HepG2 (cell line): ENCODE data around the gene CELF4. TPM values are rescaled to one million over a fixed set of nuclear protein-coding genes. Genes with fewer than 3 reads are reported as not detected.

Experiments
- ATAC-seq: fragments of 200-7000 bp; cut with Tn5 transposase; 3 replicates; pipeline ENCODE4 v1.9.1; 2020; ENCODE audit warnings: mild to moderate bottlenecking, moderate library complexity
- BruUV-seq: library from RNA; stranded (reverse); fragments of 400-500 nt; replicated peaks from 2 replicates; lab custom pipeline; 2021; lab: Mats Ljungman, UMichigan
- CTCF ChIA-PET: fragments of 300-600 bp; formaldehyde crosslinking; extraction: SDS; loops from one replicate; lab custom pipeline; 2021; ENCODE audit warnings: low total read pairs, inconsistent platforms, low intra/inter-chr PET ratio; lab: Yijun Ruan, JAX
- POLR2A ChIA-PET: fragments of 350-600 bp; sonication (Branson Sonifier 250); formaldehyde crosslinking; loops from one replicate; lab custom pipeline; 2020; ENCODE audit warnings: antibody characterized with exemption, inconsistent platforms; lab: Yijun Ruan, JAX
- DNase-seq: peaks from one replicate; pipeline ENCODE4 v3.0.0-alpha.2; 2015; ENCODE audit warnings: low spot score
- FAIRE-seq: peaks from 3 replicates; lab custom pipeline; 2011; peaks lifted over from hg19 to GRCh38; lab: Jason Lieb, UNC
- H2AFZ ChIP-seq: one replicate; pipeline ENCODE4 v1.6.1; 2011; ENCODE audit warnings: low read length, inconsistent platforms
- H3K27ac ChIP-seq: fragments of 300-600 bp; 3 replicates; pipeline ENCODE4 v1.8.0; 2011; ENCODE audit warnings: mixed run types, mild to moderate bottlenecking, mixed read lengths, low read length, inconsistent platforms; ENCODE audit not compliant: insufficient read depth; ENCODE audit errors: extremely low read length
- H3K27me3 ChIP-seq, 2 experiments: fragments of 200-600 bp in 1 of 2; 2 replicates in 1 of 2; 3 replicates in 1 of 2; pipeline versions ENCODE4 v1.6.0 to v1.8.0; 2011; ENCODE audit warnings: low read length in 2 of 2, mild to moderate bottlenecking in 2 of 2, moderate library complexity in 2 of 2, inconsistent platforms in 1 of 2; ENCODE audit not compliant: insufficient read depth in 2 of 2, control insufficient read depth in 1 of 2
- H3K36me3 ChIP-seq, 2 experiments: fragments of 200-600 bp in 1 of 2; replicated peaks in 1 of 2; 2 replicates in 1 of 2; 3 replicates in 1 of 2; pipeline versions ENCODE4 v1.5.1 to v1.8.0; 2011; ENCODE audit warnings: low read length in 2 of 2, inconsistent platforms in 1 of 2; ENCODE audit not compliant: insufficient read depth in 2 of 2, control insufficient read depth in 1 of 2
- H3K4me1 ChIP-seq: 2 replicates; pipeline ENCODE4 v1.5.1; 2012; ENCODE audit warnings: low read length, inconsistent platforms; ENCODE audit not compliant: insufficient read depth
- H3K4me2 ChIP-seq: 2 replicates; pipeline ENCODE4 v1.6.0; 2011; ENCODE audit warnings: low read depth, low read length, inconsistent platforms
- H3K4me3 ChIP-seq, 3 experiments: fragments of 200-600 bp in 1 of 3; sonication (generic), shearing (Covaris generic) in 1 of 3; replicated peaks in 1 of 3; 2 replicates each; pipeline ENCODE4 v1.5.1; 2011 to 2016; ENCODE audit warnings: low read length in 3 of 3, inconsistent platforms in 2 of 3, low read depth in 2 of 3, mild to moderate bottlenecking in 2 of 3, control low read depth in 1 of 3, mixed read lengths in 1 of 3; ENCODE audit not compliant: insufficient read depth in 1 of 3
- H3K79me2 ChIP-seq: one replicate; pipeline ENCODE4 v1.6.1; 2011; ENCODE audit warnings: low read length, inconsistent platforms; ENCODE audit not compliant: insufficient read depth
- H3K9ac ChIP-seq: 2 replicates; pipeline ENCODE4 v1.6.0; 2011; ENCODE audit warnings: mild to moderate bottlenecking, low read depth, low read length, inconsistent platforms; ENCODE audit not compliant: insufficient read depth
- H3K9me3 ChIP-seq: 2 replicates; pipeline ENCODE4 v1.5.1; 2012; ENCODE audit warnings: mild to moderate bottlenecking, low read length
- H4K20me1 ChIP-seq: 2 replicates; pipeline ENCODE4 v1.6.0; 2011; ENCODE audit warnings: inconsistent platforms, mild to moderate bottlenecking, low read length, moderate library complexity; ENCODE audit not compliant: insufficient read depth
- ATF7-NPFF ChIP-seq: sonication (generic); formaldehyde crosslinking; IDR thresholded peaks from 2 replicates; pipeline ENCODE4 v1.8.1; 2023; ENCODE audit warnings: mild to moderate bottlenecking, low read depth, missing genetic modification reagents, moderate library complexity
- BCL6 ChIP-seq: IDR thresholded peaks from 2 replicates; pipeline ENCODE4 v1.6.1; 2016; ENCODE audit warnings: missing genetic modification reagents, missing compliant biosample characterization
- KDM1A ChIP-seq: IDR thresholded peaks from 2 replicates; pipeline ENCODE4 v1.6.1; 2016; ENCODE audit warnings: missing compliant biosample characterization
- LRRFIP1 ChIP-seq: sonication (generic); formaldehyde crosslinking; conservative IDR thresholded peaks from 2 replicates; pipeline ENCODE4 v1.4.0; 2020; ENCODE audit warnings: missing genetic modification reagents
- STAT6 ChIP-seq: sonication (generic); formaldehyde crosslinking; IDR thresholded peaks from 2 replicates; pipeline ENCODE4 v1.4.0; 2020; ENCODE audit warnings: missing genetic modification reagents, mild to moderate bottlenecking, borderline replicate concordance
- TARDBP ChIP-seq: sonication (generic); formaldehyde crosslinking; IDR thresholded peaks from 2 replicates; pipeline ENCODE4 v1.8.0; 2022; ENCODE audit warnings: mild to moderate bottlenecking, missing genetic modification reagents
- TCF7 ChIP-seq: sonication (generic); IDR thresholded peaks from 2 replicates; pipeline ENCODE4 v1.6.1; 2016; ENCODE audit warnings: antibody characterized with exemption, low read depth
- TFE3 ChIP-seq: IDR thresholded peaks from 2 replicates; pipeline ENCODE4 v1.6.1; 2016
- ZFP82 ChIP-seq: sonication (generic); formaldehyde crosslinking; IDR thresholded peaks from 2 replicates; pipeline ENCODE4 v1.5.1; 2020; ENCODE audit warnings: mild to moderate bottlenecking, missing genetic modification reagents, borderline replicate concordance
- ZMYM2 ChIP-seq: sonication (generic); formaldehyde crosslinking; IDR thresholded peaks from 2 replicates; pipeline ENCODE4 v1.8.0; 2022; ENCODE audit warnings: mild to moderate bottlenecking, missing genetic modification reagents
- ZNF232 ChIP-seq: sonication (generic); formaldehyde crosslinking; IDR thresholded peaks from 2 replicates; pipeline ENCODE4 v1.4.0; 2020; ENCODE audit warnings: missing genetic modification reagents, borderline replicate concordance
- ZSCAN9 ChIP-seq: IDR thresholded peaks from 2 replicates; pipeline ENCODE4 v1.6.1; 2016; ENCODE audit warnings: borderline replicate concordance
- WGBS: methylation state at CpG from one replicate; pipeline ENCODE4 v1.1.6; 2017; ENCODE audit warnings: low lambda C conversion rate; 5-methylcytosine and 5-hydroxymethylcytosine counted together
- in situ Hi-C: cut with HindIII; loops from 2 replicates; pipeline ENCODE4 v1.10.0; 2017; ENCODE audit warnings: low pct_unique_long_range_greater_than_20kb; ENCODE audit not compliant: extremely low pct_ligation_motif_present
- intact Hi-C: fragments of 100-400 bp; cut with micrococcal nuclease; formaldehyde crosslinking; loops from one replicate; pipeline ENCODE4 v1.10.0; 2022; ENCODE audit not compliant: unreplicated experiment
- polyA plus RNA-seq, 8 experiments: library from polyadenylated mRNA; depleted of rRNA in 3 of 8; stranded (reverse) in 7 of 8; unstranded in 1 of 8; fragments of >200 nt; fragmentation: Illumina TruSeq in 4 of 8; extraction: Trizol in 4 of 8; gene quantifications; 2 replicates each; pipeline versions ENCODE4 v1.2.1 to v1.2.3, GENCODE V29; 2011 to 2016; ENCODE audit warnings: low read depth in 4 of 8, missing spikeins in 1 of 8, mixed read lengths in 1 of 8; ENCODE audit not compliant: insufficient read depth in 1 of 8
- total RNA-seq, 5 experiments: library from RNA; depleted of rRNA; stranded (reverse); fragments of >200 nt; fragmentation: Illumina TruSeq; extraction: Trizol; gene quantifications; 2 replicates each; pipeline ENCODE4 v1.2.3, GENCODE V29; 2016; ENCODE audit warnings: low read depth in 1 of 5

CELF4 gene
- total and polyA plus RNA-seq, 2 of the 13 experiments (the other 11 are each of a cell fraction or from before 2014, with no cell fraction given): not detected

GRCh38 chr18:37313624-37314023 is 252.0 kb downstream of the CELF4 start:
- no peak for ATAC-seq
- BruUV-seq: no TSS peak
- 19% methylated on average over 7 of the region's 10 CpGs for WGBS

More at GRCh38 chr18:37313624-37314023, 252.0 kb downstream of the CELF4 start:
- no peak for DNase-seq
- H2AFZ ChIP-seq: no peak overlapping the region
- H4K20me1 ChIP-seq: no peaks in the 10 kb centered on the region
- no peak overlapping the region for H3K27ac ChIP-seq
- no peaks in the 10 kb centered on the region for H3K9me3 ChIP-seq
- ChIA-PET POLR2A (no interaction called here), CTCF (no interaction called here)
- H3K9ac ChIP-seq: no peak overlapping the region
- no peaks in the 10 kb centered on the region for H3K36me3 ChIP-seq
- H3K4me3 ChIP-seq: no peak overlapping the region
- in situ Hi-C loops: no loop called here
- no peak overlapping the region for H3K4me2 ChIP-seq
- no peak for FAIRE-seq
- no peaks in the 10 kb centered on the region for H3K79me2 ChIP-seq
- H3K27me3 ChIP-seq: peaks cover 0 to 6% of the 10 kb centered on the region in 2 experiments; a peak in 1 of 5 replicates
- intact Hi-C loops: no loop called here
- TF ChIP-seq ZNF232 (CRISPR knock-in tag): no peak
- TF ChIP-seq ATF7-NPFF (CRISPR knock-in tag): no peak
- TF ChIP-seq ZMYM2 (CRISPR knock-in tag): no peak
- TF ChIP-seq TARDBP: no peak
- TF ChIP-seq TCF7: no peak
- TF ChIP-seq LRRFIP1: no peak
- TF ChIP-seq TFE3 (CRISPR knock-in tag): no peak
- TF ChIP-seq ZSCAN9: no peak
- no peak for TF ChIP-seq KDM1A (CRISPR knock-in tag)
- TF ChIP-seq ZFP82 (CRISPR knock-in tag): no peak
- no peak for TF ChIP-seq BCL6 (CRISPR knock-in tag)
- TF ChIP-seq STAT6 (CRISPR knock-in tag): no peak
- peaks cover 11% of the 10 kb centered on the region; the same call in 1 of the 2 replicates for H3K4me1 ChIP-seq
